ENCODE results near the gene ROR1.

ROR1 gene

DNA sequence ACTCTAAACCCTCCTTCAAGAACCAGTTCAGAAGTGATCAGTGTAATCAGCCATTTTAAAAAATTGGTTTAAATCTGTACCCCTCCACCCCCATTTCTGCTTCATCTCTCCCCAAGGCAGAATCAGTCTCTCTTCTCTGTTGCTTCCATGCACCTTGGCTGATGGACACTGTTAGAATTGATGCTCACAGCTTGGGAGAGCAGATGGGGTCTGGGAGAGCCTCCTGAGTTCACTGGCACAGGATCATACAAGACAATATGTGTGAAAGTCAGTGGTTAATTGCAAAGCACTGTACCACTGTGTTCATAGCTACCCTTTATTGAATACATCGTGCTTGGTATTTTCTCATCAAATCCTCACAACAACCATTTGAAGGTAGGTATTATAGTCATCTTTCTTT is 140.9 kb downstream of the ROR1 start:
- DNase-seq, result no peak

DNA sequence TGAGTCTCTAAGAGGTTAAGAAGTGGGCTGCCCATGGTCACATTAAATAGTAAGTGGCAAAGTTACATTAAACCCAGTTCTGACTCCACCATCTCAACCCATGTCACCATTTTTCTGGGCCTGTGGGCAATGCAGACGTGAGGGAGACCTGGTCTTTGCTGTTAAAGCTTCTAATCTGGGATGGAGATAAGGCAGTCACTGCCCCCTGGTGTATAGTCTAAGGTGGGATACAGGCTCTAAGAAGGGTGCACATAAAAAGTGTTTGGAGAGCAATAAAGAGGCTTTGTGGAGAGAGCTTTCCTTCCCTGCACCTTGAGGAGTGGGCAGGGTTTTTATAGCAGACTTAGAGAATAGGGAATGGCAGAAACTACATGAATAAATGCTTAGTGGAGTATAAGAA is 141.3 kb downstream of the ROR1 start:
- no peak for DNase-seq

DNA sequence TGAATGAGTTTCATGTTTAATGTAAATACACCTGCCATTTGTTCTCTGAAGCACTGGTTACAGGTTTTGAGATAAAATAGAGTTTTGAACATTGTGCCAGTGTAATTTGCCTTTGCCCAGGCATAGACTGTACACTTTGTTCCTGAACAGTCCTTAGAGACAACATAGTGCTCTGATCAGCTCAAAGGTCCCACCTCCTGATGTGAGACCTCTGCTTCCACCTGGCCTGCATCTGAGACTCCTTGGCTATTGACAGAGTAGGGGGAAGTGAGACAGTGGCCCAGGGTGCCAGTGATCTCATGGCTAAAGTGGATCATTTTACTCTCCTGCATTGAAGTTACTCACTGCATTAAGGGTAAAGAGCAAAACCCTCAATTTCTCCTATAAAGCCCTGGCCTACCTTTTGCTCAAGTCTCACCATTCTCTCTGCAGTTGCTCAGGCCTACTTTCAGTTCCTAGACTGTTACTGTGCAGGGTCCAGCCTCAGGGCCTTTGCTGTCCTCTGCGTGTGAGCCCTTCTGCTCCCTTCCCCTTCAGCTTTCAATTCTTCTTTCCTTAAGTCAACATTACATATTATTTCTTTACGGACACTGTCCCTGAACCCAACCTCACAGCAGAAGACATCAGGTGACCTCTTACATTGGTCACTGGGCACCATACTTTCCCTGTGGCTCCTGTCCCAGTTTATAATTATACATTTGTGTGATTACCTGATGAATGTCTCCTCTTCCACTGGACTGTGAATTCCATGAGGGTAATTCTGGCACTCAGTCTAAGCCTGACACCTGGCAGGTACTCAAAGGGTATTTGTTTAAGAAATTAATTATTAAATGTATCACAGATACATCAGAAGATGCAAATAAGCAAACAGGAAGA is 142.9 kb downstream of the ROR1 start:
- DNase-seq, result no peak

GRCh38 chr1:63917571-63918417 is 144.0 kb downstream of the ROR1 start:
- no peak for DNase-seq

DNA sequence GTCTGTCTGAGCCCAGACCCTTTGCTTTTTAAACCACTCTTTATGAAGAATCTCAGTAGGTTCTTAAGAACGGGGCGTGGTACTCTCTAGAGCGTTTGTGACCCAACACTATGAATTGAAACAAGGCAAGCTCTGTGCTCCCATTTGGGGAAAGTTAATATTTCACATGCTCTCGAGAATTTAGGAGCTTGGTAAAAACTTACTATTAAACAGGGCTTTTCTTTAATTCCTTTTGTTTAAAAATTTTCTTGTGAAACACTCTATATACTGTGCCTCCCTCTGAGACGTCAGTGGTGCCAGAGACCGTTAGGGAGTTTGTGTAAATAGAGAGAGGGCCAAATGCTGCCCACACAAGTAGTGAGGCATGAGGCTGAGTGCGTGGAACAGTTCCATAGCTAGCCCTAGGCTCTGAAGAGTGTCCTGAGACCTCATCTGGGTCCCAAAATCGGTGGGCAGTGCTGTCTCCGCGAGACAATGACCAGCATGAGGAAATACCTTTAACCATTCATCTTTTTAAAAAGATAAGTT is 144.7 kb downstream of the ROR1 start:
- no peak for DNase-seq

- no peak for DNase-seq
These were observed 146.6 kb downstream of the ROR1 start for GRCh38 chr1:63920154-63921117.

DNA sequence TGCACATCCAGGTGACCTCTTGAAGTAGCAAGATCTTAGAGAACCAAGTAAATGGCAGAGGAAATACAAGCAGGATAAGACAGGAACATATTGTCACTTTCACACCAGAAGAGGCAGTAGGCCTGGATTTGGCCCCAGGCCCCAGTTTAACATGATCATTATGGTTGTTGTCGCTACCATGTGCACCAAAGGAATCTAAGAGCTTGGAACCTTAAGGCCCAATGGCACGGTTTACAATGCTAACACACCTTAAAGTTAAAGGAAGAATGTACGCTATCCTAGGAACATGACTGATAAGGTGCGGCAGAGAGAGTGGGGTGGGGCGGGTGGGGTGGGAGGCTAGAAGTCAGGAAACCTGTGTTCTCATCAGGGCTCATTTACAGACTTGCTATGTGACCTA is 147.5 kb downstream of the ROR1 start:
- no peak for DNase-seq

- no peak for DNase-seq
These were observed 148.0 kb downstream of the ROR1 start for GRCh38 chr1:63921802-63922201.

DNA sequence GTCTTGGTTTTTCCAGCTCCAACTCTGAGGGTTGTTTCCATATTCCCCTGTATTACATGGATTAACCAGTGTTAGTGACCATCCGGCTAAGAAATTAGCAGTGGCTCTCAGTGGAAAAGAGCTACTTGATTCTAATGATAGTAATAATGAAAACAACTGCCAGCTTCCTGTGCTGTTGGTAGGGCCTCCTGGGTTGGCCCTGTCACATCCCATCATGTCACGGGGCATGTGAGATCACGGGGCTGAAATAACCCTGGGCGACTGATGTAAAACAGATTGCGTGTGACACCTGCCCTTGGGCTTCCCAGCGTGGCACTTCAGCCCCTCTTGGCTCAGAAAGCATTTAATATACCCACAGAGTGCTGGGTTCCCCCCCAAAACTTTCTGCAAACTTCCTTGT is 149.0 kb downstream of the ROR1 start:
- DNase-seq, result no peak

DNA sequence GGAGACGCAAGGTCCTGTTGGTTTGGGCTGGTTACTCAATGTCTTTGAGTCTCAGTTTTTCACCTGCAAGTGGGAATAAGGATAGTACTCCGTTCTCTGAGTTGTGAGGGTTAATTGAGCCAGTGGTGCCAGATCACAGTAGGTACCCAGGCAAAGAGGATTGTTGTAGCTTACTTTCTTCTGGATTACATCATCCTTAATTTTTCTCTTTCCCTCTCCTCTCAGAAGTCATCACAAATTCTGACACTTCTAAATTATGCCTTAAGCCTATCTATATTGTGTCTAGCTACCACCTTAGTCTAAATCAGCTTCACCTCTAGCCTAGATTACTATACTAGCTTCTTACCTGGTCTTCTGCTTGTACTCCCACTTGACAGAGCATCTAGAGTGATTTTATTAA is 149.5 kb downstream of the ROR1 start:
- DNase-seq, result no peak

DNA sequence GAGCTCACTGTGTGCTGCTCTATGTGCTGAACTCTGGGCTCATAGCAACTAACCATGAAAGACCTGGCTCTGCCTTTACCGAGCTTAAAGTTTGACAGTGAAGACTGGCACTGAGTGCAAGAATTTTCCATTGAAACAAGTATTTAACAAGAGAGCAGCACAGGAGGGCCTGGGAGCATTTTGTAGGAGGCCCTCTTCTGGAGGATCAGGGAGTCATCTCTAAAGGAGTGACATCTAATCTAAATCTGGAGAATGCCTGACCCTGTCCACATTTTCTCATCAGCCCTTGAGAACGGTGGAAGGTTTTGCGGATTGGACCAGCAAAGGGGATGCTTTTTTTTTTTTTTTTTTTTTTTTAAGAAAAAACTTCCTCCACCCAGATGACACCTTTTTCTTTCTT is 150.8 kb downstream of the ROR1 start:
- DNase-seq, result no peak

- DNase-seq, result no peak
These were observed 154.6 kb downstream of the ROR1 start for GRCh38 chr1:63928186-63929105.

- DNase-seq, result no peak
These were observed 155.3 kb downstream of the ROR1 start for GRCh38 chr1:63929106-63929478.

DNA sequence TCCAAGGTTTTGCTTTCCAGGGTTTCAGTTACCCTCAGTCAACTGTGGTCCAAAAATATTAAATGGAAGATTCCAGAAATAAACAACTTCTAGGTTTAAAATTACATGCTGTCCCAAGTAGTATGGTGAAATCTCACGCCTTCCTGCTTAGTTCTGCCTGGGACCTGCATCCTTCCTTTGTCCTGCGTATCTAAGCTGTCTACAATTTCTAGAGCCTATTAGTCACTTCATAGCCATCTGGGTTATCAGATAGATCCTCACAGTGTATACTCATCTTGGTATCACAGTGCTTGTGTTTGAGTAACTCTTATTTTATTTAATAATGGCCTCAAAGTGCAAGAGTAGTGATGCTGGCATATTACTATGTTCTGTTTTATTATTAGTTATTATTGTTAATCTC is 157.7 kb downstream of the ROR1 start:
- DNase-seq, result no peak

DNA sequence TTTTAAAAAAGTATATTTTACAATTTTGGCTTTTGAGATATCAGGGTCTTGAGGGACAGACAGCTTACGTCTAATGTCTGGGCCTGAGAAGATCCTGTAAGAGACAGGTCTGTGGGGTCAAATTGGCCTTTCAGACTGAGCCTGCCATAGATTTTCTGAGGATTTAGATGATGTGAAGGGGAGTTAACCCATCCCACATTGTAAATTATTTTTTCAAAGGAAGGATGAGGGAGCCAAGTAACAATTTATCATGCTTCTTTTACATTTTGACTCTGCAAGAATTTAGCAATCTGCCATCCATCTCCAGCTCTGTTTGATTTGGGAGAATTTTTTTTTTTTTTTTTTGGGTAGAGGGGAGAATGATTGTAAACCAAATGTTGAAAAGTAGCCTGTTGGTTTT is 160.9 kb downstream of the ROR1 start:
- no peak for DNase-seq

- DNase-seq, result no peak
These were observed 161.3 kb downstream of the ROR1 start for GRCh38 chr1:63935143-63935542.

DNA sequence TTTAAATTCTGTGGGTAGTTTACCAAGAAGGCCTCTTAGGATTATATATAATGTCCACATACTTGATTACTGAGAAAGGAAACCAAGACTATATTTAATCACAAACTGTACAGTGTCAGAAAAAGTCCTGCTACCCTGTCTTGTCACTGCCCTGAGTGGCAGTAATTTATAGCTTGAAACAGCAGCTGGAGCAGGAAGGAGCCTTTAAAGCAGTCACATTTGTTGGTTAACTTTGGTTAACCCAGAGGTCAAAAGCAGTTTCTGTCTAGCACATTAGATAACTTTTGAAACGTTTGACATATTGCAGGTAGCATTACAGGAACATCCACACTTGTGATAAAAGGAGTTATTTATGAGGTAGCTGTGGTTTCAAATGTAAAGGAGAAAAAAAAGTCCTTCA is 161.7 kb downstream of the ROR1 start:
- DNase-seq, result no peak

GRCh38 chr1:63936276-63936675 is 162.5 kb downstream of the ROR1 start:
- no peak for DNase-seq

DNA sequence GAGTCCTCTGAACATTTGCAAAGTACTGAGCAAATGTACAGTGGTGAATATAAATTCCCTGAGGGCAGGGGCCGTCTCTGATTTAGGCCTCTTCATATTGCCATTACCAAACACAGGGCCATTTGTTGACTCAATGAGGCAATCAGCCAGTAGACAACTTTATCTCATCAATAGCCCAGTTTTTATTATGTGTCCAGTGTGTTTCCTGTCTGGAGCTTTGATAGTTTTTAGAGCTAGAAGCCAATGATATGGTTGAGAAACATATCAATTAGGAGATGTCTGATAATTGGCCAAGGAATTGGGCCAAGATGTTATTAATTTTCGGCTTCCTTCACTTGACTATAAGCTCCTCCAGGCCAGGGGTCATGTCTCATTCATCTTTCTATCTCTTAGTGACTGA is 163.0 kb downstream of the ROR1 start:
- no peak for DNase-seq

DNA sequence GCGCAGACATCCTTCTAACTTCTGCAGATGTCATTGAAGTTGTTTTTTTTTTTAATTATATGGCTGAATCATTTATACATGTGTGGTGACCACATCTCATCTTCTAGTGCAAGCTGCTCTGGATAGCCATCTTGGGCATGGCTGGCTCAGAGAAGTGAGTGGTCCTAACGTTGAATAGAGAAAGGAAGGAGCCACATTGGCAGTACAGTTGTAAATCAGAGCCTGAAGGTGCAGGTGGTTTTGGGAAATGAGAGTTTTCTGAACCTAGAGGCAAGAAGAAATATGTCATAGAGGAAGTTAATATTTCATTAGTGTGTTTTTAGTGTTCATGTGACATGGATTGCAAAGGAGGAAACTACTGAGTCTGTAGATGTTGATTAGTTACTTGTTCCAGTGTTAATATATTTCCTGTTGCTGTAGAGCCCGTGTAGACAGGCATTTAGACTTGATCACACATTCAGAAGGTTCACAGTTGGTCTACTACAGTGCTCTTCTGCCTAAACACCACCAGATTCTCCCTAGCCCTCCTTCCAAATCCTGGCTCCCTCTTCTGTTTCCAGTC is 163.7 kb downstream of the ROR1 start:
- DNase-seq, result no peak

GRCh38 chr1:63940440-63940839 is 166.6 kb downstream of the ROR1 start:
- DNase-seq, result no peak

Data from right forelimb (tissue), 1 donor.